DLD1 (cell line): ENCODE data around the gene LEF1.

Experiments used
- in situ Hi-C: cut with HindIII; loops from 2 replicates; pipeline ENCODE4 v1.10.0; 2017; ENCODE audit warnings: low sequenced_read_pairs

The LEF1 gene

DNA sequence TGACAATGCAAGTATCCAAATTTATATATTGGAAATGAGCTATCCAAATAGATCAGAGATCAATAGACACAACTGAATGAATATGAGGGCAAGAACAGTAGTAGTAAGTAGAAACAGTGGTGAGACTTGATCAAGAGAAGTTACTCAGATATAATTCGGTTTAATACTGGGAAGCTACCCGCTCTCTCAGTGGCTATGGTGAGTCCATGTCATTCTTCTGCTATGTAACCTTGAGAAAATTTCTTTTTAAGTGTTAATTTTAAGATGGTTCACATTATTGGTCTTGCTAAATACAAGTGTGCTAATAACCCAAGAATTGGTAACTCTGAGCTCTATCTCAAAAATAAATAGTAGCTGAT lies 53.6 kb downstream of the LEF1 start:
- in situ Hi-C loops = no loop called here

DNA sequence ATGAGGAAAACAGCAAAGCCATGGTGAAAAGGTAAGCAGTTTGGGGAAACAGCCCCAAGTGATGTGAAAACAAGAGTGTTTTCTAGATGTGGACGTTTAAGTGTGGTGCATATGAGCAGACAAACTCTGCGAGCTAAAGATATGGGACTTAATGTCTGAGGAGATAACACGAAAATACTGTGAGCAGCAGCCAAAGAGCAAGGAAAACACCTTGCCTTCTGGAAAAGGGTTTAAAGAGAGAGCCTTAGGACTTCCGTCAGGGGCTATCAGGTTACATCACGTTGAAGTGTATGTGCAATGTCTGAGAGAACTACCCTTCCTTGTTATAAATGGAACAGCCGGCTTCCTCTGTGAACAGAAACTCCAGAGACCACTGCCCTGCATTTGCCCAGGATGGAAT lies 54.2 kb downstream of the LEF1 start:
- in situ Hi-C loops = no loop called here

DNA sequence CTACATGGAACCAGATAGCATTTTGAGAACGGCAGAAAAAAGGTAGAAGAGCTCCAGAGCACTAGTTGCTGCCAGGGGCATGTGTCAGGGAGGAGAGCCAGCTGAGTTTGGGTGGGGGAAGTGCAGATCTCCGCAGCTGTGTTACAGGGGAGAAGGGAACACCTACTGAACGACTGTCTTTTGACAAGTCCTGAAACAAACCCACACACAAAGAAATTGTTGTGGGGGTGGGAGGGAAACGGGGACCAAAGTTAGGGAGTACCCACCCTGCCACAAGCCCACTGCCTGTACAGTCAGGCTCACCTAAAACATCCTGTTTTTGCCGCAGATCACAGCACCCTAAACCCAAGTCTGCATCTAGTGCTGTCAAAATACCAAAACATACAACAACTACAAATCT lies 55.5 kb downstream of the LEF1 start:
- in situ Hi-C loops = no loop called here

DNA sequence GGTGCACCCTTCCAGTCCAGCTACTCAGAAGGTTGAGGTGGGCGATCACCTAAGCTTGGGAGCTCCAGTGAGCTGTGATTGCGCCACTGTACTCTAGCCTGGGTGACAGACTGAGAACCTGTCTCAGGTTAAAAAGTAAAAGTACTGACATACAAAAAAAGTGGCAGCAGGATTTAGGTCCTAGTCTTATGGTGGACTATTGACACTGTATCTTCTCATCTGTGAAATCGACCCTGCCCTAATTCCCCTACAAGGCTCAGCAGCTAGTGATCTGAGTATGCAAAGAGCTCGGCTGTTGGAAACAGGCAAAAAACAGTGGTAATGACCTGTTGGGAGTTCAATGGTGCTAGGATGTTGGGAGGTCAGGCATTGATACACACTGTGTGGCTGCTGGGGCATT lies 57.0 kb downstream of the LEF1 start:
- in situ Hi-C loops = no loop called here

DNA sequence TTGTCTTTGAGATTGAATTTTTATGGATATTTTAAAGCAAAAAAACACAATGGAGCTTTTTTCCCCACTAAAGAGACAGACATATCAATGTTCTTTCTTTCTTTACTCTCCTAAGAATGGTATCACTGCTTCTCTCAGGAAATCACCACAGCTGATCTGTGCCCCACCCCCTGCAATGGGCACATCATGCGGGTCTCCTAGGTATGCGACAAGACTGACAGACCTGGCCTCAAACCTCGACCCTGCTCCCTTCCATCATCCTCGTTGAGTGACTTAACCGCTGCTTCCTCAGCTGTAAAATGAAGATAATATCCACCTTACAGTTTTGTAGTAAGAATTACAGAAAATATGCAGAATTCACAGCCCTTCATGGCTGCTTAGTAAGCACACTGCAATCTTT lies 58.3 kb downstream of the LEF1 start:
- in situ Hi-C loops = no loop called here

DNA sequence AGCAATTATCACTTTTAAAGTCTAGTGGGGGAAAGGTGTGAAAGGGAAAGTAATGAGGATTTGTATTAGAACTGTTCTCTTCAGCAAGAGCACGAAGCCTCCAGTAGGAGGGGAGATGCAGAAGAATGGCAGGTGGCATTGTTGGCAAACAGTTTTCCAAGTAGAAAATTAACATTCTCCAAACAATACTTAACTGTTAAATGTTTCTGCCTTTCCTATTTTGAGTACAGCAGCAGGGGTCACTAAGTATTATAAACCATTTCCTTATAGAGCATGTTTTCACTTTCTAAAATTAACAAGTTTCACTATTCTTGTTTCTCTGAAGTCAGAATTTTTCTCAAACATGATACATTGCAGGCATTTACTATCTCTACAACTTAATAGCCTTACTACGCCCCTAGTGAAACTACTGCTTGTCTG lies 58.7 kb downstream of the LEF1 start:
- in situ Hi-C loops = no loop called here

DNA sequence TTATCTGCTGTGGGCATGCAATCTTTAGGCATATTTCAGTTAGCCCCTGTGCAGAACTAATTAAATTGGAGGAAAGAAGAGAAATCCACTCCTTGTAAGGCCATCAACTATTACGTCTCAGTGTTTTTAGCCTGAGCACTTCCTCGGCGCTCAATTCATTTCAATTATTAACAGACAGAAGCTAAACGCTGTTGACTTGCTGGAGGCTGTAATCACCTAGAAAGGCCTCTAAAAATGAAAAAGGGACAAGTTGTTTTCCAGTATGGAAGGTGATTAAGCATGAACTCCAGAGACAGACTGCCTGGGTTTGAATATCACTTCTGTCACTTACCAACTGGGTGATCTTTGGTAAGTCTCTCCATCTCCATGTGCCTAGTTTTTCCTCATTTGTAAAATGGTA lies 59.6 kb downstream of the LEF1 start:
- in situ Hi-C loops = no loop called here

DNA sequence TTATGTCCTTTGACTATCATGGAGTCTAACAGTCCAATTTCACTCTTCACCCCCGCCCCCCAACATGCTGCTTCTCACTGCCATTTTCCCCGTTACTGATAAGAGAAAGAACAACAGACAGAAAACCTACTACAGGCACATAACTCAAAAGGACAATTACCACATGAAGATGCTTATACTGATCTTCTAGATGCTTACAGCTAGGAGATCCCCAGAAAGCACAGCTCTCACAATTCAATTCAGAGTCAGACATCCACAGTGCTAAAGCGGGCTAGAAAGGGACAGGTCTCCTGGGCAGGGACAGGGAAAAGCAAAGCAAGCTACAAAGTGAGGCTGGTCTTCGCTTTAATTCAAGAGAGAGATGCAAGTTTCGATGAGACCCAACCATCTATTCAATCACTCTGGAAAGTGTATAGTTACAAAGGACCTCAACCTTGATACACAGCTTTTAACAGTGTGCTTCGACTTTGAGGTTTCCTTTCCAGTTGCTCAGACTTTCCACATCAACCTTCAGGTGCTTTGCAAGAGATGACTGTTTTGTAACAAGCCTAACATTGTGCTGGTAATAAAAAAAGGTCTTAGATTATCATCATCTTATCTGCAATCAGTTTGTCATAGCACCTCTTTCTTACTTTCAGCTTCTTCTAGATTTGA lies 60.9 kb downstream of the LEF1 start:
- in situ Hi-C loops = no loop called here

DNA sequence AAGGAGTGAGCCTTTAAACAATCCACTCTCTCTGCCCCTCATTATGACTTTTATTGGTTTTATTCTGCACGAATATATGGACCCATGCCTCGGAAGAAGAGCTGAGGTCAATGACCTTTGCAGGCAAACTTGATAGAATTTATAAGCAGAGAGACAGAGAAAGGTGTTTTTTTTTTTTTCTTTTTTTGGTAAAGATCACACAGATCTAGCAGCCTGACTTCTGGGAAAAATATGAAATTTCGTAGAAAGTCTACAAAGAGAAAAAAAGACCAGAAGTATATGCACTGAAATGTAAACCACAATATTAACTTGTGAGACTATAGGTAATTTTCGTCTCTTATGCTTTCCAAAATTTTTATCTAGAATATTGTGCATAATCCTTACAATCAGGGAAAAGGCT lies 61.6 kb downstream of the LEF1 start:
- in situ Hi-C loops = no loop called here

DNA sequence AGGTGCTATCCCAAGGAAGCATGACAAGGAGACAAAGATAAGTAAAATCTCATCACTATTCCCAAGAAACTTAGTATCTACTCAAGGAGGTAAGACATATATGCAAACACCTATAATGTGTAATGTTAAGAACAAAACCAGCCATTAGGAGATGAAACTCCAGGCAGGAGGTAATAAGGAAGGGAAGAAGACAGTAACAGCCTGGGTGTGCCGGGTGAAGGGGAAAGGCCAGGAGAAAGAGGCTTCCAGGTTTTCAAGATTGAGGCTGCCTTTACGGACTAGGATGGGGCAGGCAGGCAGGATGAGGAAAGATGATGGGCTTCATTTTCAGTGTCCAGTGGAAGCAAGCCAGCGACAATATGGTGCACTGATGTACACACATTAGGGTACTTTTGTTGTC lies 62.5 kb downstream of the LEF1 start:
- in situ Hi-C loops = no loop called here

DNA sequence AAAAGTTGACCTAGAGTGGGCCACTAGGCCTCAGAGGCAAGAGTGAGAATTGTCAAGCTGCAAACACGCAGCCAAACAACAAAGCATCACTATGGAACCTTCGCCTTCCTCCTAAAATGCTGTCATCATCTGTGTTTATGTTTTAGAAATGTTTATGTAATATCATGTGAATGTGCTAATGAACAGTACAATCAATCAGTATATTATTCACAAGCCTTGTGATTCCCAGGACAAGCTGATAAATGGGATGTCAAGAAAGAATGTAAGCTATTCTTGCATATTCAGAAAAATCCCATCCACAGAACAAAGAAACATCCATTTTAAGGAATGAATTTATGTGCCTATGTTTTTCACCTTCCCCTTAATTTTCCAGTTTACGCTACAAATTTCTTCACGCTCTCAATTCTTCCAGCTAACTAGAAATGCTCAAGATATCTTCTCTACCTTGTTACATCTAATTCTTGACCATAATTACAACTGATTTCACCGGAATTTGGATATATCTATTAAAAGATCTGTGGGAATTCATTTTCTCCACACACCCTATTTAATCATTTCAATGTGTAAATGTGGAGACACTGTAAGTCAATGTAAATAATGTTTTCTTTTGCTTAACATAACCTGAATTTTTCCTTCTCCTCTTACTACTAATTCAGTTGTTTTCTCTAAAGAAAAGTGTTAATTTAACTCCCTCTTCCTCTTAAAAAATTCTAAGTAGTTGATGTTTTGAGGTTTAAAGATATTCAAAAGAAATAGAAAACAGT lies 65.5 kb downstream of the LEF1 start:
- in situ Hi-C loops = no loop called here

DNA sequence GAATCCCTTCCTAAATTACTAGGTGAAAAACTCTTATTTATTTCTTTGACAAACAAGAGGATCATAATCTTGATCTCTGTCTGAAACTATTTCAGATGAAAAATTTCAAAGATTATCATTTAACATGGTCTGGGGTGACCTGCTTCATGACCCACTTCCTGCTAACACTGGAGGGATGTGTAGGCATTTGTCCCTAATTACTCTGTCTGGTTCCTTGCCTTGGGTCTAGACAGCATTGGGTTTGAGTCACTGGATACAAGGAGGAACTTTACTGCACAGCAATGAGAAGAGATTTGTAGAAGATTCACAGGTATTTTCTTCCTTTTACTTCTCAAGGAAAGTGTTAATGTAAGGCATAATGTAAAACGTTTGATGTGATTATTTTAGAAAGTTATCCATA lies 67.9 kb downstream of the LEF1 start:
- in situ Hi-C loops = no loop called here

DNA sequence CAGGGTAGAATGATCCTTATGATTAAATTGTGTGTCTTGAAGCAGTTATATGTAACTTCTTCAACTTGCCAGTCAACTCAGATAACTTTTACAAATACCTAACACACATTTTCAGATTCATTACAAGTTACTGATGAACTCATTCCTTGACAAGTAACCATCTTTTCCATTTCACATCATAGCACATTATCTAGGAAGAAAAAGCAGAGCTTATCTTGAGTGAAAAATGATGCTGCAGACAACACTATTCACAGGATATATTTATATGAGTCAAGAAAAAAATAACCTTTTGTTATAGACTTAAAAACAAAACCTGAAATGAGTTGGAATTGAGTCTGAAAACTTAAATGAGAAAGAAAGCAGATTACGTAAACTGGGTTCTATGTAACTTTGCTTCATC lies 68.9 kb downstream of the LEF1 start:
- in situ Hi-C loops = no loop called here

DNA sequence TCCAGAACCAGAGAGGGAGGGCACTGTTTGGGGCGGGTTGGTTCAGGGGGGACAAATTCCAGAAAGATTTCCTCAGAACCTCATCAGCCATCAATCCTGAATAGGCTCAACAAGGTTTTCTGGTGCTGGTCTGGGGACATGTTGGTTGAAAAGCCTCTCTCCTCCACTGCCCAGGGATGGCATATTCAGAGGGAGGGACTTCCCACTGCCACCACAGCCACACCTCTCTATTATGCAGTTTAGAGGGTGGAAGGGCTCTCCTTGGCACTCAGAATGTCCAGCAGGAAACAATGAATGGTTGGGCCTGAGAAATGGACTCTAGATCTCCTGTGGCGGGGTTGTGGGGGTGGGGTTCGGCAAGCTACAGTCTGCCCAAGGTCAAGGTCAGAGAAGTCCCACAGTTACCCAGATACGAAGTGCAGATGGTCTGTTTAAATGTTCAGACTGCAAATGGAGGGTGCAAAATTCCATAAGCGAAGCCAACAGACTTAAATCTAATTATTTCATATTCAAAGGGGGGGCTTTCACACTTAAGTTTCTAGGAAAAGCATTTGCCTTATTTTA lies 70.7 kb downstream of the LEF1 start:
- in situ Hi-C loops = no loop called here

DNA sequence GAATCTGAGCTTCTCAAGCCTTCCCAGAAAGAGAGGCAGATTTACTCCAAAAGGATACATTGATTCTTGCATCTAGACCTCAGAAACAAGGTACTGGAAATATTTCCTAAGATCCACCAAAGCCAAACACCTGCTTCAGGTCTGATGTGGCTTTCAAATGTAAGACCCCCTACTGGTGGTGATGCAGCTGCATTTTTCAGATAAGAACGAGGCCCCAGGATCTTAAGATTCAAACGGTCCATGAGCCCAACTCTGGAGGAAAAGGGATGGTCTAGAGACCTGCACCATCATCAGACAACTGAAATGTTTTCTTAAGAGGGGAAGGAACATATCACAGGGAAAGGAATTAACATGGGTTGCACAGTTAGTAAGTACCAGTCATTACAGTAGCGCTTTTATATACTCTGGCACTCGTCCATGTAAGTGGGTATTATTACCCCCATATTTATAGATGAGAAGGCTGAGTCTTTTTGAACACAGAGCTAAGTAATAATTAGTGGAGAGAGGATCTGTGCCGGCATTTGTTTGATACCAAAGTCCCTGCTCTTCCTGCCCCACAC lies 73.7 kb downstream of the LEF1 start:
- in situ Hi-C loops = no loop called here

DNA sequence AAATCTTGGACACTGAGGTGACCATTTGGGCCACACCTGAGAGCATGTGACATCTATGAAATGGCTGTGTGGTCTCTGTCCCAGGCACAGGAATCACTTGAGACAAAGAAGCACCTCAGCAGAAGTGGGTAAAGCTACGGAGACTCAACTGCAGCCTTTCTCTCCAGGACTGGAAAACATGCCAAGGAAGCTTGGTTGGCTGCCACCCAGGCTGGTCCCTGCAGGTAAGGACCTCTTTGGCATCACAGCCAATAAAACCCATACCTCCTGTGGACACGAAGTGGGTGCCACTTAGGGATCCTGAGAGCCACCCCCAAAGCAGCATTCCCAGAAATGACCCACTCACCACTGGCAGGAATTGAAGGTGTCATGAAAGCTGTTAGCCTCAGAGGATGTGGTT lies 74.6 kb downstream of the LEF1 start:
- in situ Hi-C loops = no loop called here

DNA sequence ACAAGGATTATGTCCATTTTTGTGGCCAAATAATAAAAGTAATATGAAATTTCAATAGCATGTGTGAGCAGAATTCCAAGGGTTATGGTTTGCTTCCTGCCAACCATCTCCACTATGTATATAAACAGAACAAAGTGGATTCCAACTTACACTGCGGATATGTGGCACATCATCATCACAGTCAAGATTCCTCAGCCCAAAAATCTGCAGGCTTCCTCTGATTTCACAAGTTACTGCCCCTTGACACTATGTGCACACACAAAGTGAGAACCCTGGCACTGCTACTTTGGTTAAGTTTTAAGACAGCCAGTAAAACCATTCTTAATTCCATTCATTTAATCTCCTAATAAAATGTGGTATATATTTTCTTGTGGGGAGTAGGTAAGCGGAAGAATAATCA lies 76.4 kb downstream of the LEF1 start:
- in situ Hi-C loops = no loop called here

DNA sequence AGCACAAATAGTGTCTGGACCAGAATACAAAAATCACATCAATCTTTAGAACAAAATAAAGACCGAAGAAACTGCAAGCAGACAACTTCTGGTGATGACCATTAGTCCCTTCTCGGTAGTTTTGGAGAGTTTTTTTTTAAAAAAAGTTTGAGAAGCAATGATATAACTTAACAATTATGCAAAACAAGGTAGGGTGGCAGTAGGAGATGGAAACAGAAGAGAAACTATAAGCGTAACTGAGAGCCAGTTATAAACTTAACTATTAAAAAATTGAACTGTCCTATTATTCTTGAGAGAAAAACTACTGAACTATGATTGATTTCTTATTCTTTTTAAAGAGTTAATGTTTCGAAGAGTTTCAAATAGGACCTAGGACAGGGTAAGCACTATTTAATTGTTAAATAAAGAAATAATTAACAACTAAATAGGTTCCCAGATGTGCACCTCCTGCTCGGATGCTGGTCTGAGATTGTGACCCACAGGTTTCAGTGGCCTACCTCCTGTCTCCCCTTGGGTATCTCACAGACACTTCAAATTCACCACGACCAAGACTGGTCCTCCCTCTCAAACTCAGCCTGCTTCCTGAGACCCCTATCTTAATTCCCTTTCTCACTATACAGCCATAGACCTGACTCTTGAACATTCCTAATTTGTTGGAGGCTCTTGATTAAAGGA lies 81.3 kb downstream of the LEF1 start:
- in situ Hi-C loops = no loop called here

DNA sequence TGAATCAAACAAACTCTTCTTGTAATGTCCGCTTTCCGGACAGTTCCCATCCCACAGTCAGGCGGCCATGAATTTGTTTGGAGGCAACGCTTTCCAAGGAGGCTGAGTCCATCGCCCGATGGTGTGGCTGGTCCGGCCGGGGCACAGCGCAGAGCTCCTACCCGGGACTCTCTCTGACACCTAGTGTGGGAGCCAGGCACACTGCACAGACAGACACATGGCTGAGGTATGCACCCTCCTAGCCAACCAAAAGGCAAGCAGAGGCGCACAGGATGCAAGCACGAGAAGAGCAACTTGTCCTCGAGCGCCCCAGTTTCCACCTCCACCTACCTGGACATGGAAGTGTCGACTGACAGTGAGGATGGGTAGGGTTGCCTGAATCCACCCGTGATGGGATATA lies 87.5 kb downstream of the LEF1 start:
- in situ Hi-C loops = no loop called here

DNA sequence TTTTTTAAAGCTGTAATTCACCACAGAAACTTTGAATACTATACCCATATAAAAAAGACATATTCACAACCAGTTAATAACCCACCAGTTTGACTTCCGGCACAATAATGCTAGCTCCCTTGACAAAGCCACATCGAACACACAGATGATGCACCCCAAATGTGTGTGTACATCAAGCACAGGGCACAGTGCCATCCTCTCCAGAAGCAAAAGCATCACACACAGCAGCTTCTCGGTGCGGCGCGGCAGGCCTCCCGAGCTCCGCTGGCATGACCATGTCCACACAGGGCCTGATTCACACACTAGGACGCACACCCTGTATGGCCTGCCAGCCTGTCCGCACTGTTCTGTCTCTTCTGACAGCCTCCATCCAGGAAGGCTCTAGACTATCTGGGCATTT lies 88.0 kb downstream of the LEF1 start:
- in situ Hi-C loops = no loop called here

DNA sequence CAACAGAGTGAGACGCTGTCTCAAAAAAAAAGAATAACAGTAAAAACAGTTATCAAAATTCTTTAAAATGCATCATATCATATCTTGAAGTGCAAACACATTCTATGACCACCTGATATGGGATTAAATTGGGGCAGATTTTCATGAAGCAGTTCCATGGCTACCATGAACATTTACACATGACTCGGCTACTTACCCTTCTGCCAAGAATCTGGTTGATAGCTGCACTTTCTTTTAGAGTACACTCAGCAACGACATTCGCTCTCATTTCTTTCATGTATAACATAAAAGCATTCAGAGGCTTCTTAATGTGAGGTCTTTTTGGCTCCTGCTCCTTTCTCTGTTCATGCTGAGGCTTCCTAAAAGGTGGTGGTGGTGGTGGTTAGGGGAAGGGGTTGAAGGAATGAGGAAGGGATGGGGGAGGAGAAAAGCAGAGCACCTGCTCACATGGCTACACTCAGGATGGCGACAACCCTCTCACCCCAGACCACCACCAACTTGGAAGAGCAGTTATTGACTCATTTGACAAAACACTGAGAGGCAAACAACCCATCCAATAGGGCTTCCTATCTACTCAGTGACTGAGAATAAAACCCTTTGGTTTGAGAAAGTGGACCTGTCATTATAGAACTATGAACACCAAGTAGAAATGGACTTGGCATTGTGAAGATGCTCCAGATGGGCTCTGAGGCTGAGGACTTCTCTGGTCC lies 90.6 kb downstream of the LEF1 start:
- in situ Hi-C loops = no loop called here
